Measurements from ENCODE around the gene NDUFAB1.
A peak's percentile ranks its signal among the peaks of the same experiment; 100 is the strongest.
"Not testable (repeated sequence)": the region's sequence is repeated elsewhere in the genome, so short reads cannot be mapped to it uniquely, and the experiment has no call there.

Gene NDUFAB1

GRCh38 chr16:23544436-23544835, 51.7 kb downstream of the NDUFAB1 start:
- DNase-seq = no peak

DNA sequence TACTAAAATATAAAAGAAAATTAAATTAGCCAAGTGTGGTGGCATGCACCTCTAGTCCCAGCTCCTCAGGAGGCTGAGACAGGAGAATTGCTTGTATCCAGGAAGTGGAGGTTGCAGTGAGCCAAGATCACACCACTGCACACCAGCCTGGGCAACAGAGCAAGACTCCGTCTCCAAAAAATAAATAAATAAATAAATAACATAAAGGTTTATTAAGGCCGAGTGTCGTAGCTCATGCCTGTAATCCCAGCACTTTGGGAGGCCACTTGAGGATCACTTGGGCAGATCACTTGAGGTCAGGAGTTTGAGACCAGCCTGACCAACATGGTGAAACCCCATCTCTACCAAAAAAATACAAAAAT, 55.3 kb downstream of the NDUFAB1 start:
- DNase-seq = not testable (repeated sequence)

GRCh38 chr16:23539984-23540816, 55.9 kb downstream of the NDUFAB1 start:
- DNase-seq = peak; percentile 88

- no peak for DNase-seq
These were observed 57.2 kb downstream of the NDUFAB1 start for GRCh38 chr16:23538919-23539278.

- DNase-seq = no peak
These were observed 58.7 kb downstream of the NDUFAB1 start for GRCh38 chr16:23537390-23537789.

GRCh38 chr16:23535901-23536300, 60.2 kb downstream of the NDUFAB1 start:
- DNase-seq = no peak

GRCh38 chr16:23534868-23535860, 61.0 kb downstream of the NDUFAB1 start:
- no peak for DNase-seq

- DNase-seq = no peak
These were observed 63.7 kb downstream of the NDUFAB1 start for GRCh38 chr16:23532448-23532847.
